HG02610 (cell line): ENCODE data around the gene THAP8.
A peak's percentile ranks its signal among the peaks of the same experiment; 100 is the strongest.

ENCODE experiments used
- ATAC-seq: cut with Tn5 transposase; IDR thresholded peaks from one replicate; pipeline ENCODE4 v1.9.1; 2021; ENCODE audit warnings: mild to moderate bottlenecking, moderate library complexity; ENCODE audit not compliant: unreplicated experiment

The THAP8 gene

DNA sequence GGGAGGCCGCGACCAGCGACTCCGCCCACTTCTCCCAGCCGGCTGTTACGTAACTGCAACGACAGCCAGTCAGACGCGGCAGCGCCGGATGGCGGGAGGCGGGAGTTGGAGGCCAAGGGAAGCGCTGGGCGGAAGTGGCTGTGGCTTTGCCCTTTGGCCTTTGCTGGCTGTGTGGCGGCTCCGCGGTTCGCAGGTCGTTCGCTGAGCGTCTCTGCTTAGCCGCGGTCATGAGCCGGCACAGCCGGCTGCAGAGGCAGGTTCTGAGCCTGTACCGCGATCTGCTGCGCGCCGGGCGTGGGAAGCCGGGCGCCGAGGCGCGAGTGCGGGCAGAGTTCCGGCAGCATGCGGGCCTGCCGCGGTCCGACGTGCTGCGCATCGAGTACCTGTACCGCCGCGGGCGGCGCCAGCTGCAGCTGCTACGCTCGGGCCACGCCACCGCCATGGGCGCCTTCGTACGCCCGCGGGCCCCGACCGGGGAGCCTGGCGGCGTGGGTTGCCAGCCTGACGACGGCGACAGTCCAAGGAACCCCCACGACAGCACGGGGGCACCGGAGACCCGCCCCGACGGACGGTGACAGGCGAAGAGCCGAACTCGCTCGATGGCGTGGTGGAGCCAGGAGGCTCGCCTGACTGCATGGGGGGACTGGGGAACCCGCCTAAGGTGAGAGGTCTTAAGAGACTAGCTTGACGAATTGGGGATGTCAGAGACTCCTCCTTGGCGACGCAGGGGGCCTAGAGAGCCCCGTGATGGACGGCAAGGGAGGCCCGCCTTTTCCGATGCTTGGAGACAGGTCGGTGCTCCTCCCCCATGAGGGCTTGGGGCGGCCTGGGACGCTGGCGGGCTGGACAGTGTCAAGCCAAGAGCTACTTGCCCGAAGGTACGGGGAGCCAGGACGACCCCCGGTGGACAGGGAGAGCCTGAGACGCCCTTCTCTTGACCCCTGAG is 58.8 kb downstream of the THAP8 start, which contains the start of gene SDHAF1:
Gene SDHAF1, plus strand, starts transcription at position 141 of the 946 bp plus-strand sequence. Its CDS starts 87 bp downstream, at position 228.
- peak; percentile 81 for ATAC-seq

DNA sequence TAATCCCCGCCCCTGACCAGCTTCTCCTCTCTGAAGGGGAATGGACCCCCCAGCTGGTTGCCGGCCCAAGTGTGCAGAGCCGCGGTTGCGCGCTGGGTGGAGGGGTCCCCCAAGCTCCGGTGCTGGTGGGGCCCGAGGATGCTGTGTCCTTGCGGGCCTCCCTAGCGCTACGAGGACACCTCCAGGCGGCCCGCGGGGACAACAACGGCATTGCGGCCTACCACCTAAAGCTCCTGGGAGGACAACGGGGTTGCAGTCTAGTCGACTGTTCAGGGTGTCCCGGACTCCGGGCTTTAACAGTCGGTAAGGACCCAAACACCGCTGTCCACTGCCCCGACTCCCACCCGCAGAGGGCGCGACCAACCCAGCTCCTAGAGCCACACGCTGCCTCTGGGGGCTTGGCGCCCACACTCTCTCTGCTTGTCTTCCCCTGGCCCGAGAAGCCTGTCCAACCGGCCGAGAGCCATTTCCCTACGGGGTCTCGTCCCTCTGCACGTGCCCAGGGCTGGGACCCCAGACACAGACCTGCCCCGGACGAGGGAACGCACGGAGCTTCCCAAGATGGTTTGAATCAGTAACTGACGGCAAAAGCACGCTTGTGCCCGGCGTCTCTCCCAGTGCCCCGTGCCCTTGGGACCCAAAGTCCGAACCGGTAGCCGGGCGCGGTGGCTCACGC is 60.0 kb downstream of the THAP8 start:
- ATAC-seq, result no peak

DNA sequence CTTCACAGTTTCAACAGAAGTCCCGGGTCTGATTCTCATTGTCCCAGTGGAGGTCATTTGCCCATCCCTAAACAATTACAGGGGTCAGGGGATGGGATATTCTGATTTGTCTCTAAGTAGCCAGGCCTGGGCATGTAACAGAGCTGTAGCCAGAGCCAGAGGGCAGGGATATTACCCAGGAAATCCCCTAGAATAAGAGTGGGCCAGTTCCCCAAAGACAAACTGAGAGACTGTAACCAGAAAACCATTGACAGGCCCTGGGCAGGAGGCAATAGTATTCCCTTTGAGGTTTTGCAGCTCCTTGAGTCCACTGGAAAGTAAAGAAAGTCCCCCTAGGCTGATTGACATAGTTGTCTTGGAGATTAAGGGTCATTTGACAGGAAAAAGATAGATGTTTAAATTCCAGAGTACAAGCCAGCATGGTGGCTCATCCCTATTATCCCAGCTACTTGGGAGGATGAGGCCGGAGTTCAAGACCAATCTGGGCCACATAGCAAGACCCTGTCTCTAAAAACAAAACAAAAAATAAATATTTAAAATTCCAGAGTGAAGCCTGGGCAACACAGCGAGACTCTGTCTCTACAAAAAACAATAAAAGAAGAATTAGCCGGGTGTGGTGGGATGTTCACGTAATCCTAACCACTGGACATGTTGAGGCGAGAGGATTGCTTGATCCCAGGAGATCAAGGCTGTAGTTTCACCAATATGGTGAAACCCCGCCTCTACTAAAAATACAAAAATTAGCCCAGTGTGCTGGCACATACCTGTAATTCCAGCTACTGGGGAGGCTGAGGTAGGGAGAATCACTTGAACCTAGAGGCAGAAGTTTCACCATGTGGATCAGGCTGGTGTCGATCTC is 60.9 kb downstream of the THAP8 start:
- ATAC-seq, result no peak

DNA sequence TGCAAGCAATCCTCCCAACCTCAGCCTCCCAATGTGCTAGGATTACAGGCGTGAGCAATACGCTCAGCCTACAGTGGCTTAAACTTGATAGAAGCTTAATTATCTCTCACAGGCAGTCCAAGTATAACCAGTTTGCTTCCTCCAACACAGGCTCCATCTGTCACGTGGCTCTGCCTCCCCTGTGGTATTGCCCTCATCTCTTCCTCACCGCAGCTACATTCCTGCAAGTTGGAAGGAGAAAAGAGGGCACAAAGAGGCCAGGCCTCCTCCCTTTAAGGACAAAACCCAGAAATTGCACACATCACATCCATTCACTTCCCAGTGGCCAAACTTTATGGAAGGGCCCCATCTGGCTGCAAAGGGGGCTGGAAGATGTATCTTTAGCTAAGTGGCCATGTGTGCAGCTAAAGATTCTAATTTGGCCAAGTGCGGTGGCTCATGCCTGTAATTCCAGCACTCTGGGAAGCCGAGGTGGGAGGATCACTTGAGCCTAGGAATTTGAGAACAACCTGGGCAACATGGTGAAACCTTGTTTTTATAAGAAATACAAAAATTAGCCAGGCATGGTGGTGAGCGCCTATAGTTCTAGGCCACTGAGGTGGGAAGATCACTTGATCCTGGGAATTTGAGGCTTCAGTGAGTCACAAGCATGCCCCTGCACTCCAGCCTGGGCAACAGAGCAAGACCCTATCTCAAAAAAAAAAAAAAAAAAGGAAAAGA is 62.2 kb downstream of the THAP8 start:
- no peak for ATAC-seq

DNA sequence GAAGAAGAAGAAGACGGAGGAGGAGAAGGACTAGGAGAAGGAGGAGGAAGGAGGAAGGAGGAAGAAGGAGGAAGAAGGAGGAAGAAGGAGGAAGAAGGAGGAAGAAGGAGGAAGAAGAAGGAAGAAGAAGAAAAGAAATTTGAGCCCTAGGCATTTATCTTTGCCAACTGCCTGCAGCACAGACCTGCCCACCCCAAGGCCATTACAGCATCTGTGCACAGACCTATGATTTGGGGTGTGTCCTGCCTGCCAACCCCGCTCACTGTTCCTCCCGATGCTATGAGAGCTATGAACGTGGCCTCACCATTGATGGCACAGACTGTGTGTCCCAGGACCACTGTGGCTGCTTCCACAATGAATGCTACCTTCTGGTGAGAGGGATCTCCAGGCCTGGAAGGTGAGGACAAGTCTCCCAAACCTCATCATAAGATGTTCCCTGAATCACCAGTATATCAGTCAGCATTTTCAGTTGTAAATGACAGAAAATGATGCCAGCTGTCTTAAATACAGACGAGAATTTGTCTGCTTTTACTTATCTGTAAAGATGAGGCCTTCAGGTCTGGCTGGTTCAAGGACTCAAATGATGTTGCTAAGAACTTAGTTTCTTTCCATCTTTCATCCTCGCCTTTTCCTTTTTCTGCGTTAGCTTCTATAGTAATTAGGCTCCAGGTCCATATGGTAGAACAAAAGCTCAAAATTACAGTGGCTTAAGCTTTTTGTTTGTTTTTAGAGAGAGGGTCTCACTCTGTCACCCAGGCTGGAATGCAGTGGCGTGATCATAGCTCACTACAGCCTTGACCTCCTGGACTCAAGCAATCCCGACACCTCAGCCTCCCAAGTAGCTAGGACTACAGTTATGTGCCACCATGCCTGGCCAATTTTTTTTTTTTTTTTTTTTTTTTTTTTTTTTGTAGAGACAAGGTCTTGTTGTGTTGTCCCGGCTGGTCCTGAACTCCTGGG is 63.0 kb downstream of the THAP8 start:
- ATAC-seq, result no peak

DNA sequence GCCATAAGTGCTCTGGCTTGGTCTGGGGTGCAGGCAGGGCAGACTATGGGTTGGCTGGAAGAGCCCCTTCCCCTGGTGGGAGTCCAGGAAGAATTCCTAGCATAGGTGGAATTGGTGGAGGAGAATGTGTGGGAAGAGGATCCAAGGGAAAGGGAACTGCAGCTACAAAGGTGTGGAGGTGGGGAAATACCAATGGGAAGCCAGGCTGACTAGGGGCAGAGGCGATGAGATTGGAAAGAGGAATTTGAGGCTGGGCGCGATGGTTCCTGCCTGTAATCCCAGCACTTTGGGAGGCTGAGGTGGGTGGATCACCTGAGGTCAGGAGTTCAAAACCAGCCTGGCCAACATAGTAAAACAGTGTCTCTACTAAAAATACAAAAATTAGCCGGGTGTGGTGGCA is 63.9 kb downstream of the THAP8 start:
- ATAC-seq, result no peak

DNA sequence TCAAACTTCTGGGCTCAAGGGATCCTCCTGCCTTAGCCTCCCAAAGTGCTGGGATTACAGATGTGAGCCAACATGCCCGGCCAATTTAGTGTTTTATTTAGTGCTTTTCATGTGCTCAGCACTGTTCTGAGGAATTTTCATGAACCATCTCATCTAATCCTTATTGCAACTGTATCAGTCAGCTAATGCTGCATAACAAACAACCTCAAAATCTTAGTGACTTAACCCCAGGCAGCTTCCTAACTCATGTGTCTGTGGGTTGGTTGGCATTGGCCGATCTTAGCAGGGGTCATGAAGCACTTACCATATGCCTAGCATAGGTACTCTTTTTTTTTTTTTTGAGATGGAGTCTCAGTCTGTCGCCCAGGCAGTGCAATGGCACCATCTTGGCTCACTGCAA is 65.3 kb downstream of the THAP8 start:
- ATAC-seq, result no peak

DNA sequence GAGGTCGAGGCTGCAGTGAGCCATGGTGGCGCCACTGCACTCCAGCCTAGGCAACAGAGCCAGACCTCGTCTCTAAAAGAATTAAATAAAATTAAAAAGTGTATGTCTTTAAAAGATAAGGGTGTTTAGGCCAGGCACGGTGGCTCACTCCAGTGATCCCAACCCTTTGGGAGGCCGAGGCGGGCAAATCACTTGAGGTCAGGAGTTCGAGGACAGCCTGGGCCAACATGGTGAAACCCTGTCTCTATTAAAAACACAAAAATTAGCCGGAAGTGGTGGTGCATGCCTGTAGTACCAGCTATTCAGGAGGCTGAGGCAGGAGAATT is 66.6 kb downstream of the THAP8 start:
- ATAC-seq, result no peak

DNA sequence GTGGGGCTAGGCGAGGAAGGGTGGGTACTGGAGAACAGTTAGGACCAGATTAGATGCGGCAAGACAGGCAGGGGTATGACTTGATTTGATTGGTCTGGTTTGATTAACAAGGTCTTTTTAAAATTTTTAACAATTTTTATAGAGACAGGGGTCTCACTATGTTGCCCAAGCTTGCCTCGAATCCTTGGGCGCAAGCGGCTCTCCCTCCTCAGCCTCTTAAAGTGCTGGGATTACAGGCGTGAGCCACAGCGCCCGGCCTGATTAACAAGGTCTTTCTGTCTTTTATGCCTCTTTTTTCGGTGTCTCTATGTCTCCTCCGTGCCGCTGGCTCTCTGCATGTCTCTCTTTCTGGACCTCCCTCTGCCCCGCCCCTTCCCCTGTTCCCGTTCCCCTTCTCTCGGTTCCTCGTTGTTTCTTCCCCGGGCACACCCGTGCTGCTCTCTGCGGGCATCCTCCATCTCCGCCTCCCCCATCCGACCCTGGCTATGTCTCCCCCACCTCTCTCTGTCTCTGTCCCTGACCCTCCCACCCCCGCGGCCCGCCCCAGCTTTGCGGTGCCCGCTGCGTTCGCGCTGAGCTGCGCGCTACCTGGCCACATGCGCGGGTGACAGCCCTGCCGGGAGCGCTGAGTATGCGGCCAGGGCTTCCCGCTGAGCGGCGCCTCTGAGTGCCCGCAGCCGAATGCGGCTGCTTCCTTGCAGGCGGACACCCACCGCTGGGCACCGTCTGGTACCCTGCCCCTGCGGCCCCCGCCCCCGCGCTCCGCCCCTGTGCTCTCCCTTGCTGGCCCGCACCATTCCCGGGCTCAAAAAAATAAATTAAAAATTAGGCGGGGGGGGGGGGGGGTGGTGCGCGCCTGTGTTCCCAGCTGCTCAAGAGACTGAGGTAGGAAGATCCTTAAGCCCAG is 67.2 kb downstream of the THAP8 start:
- ATAC-seq, result no peak

DNA sequence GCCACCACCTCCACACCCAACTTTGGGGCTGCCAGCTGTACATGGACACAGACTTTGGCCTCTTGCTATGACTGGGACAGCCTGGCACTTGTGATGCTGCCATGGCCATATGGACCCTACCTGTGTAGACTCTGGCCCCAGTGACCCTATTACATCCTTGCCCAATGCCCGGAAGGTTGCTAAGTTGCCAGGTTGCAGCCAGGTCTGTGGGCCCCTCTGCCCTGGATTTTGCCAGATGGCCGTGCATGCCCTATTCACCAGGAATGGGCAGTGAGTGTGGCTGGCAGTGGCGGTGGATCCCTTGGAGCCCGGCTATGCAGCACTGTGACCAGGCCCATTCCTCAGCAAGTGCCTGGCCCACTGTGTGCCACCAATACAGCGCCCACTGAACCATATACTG is 68.0 kb downstream of the THAP8 start:
- ATAC-seq, result no peak
